Calu3 (cell line): ENCODE measurements around the gene GABRB1. TPM values are rescaled to one million over a fixed set of nuclear protein-coding genes. Genes with fewer than 3 reads are reported as not detected.

Experiments
- BruUV-seq: library from RNA; stranded (reverse); fragments of 400-500 nt; replicated peaks from 2 replicates; lab custom pipeline; 2021; lab: Mats Ljungman, UMichigan
- CTCF ChIA-PET: fragments of 300-600 bp; sonication (Branson Sonifier 250); formaldehyde crosslinking; loops from one replicate; lab custom pipeline; 2022; ENCODE audit warnings: antibody characterized with exemption; lab: Charles Lee
- DNase-seq: peaks from one replicate; pipeline ENCODE4 v3.0.0; 2022
- H3K27ac Mint-ChIP-seq: one replicate; pipeline ENCODE4 v1.8.0; 2022; ENCODE audit warnings: mixed read lengths; ENCODE audit not compliant: unreplicated experiment
- H3K27me3 Mint-ChIP-seq: one replicate; pipeline ENCODE4 v1.8.0; 2022; ENCODE audit warnings: mixed read lengths; ENCODE audit not compliant: unreplicated experiment
- H3K36me3 Mint-ChIP-seq: one replicate; pipeline ENCODE4 v1.8.0; 2022; ENCODE audit warnings: mild to moderate bottlenecking, moderate library complexity, mixed read lengths; ENCODE audit not compliant: insufficient read depth, unreplicated experiment
- H3K4me1 Mint-ChIP-seq: one replicate; pipeline ENCODE4 v1.8.0; 2022; ENCODE audit warnings: mild to moderate bottlenecking, low read depth, mixed read lengths; ENCODE audit not compliant: unreplicated experiment
- H3K4me3 Mint-ChIP-seq: one replicate; pipeline ENCODE4 v1.8.0; 2022; ENCODE audit warnings: mild to moderate bottlenecking, low read depth, moderate library complexity, mixed read lengths; ENCODE audit not compliant: unreplicated experiment
- H3K9me3 Mint-ChIP-seq: one replicate; pipeline ENCODE4 v1.8.0; 2022; ENCODE audit warnings: low read depth, mixed read lengths; ENCODE audit not compliant: unreplicated experiment
- intact Hi-C: fragments of 100-400 bp; cut with micrococcal nuclease; formaldehyde crosslinking; loops from one replicate; pipeline ENCODE4 v1.10.0; 2022; ENCODE audit not compliant: unreplicated experiment
- total RNA-seq: library from RNA; stranded (reverse); gene quantifications from 2 replicates; pipeline ENCODE4 v1.2.3, GENCODE V29; 2022
- TF ChIP-seq, protein P1 (sequence below): fragments of 200-600 bp; IDR thresholded peaks from one replicate; pipeline ENCODE4 v1.8.0; 2022; ENCODE audit warnings: antibody characterized with exemption; ENCODE audit not compliant: unreplicated experiment

The GABRB1 gene
- total RNA-seq, 1 experiment from 2014 or later, result not detected

DNA sequence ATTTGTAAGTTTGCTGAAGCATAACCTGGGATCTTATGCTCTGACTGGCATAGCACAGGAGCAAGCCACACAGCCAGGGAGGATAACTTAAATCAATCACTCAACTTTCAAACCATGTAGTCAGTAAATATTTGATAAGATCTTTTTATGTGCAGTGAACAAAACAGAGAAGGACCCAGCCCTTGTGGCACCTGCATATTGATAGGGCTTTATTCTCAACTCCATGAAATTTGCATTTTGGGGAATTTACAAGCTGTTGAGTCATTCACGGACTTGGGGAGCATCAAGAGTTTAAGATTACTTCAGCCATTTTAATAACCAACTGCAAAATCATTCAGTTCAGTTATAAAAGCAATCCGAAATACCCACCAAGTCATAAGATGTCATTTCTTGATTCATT lies 309.5 kb downstream of the GABRB1 start:
- intact Hi-C loops, result no loop called here
- H3K27ac Mint-ChIP-seq, result no peak overlapping the region
- H3K27me3 Mint-ChIP-seq, result peaks cover 25% of the 10 kb centered on the region
- CTCF ChIA-PET, result no interaction called here
- no TSS peak for BruUV-seq
- H3K4me3 Mint-ChIP-seq, result no peak overlapping the region
- H3K4me1 Mint-ChIP-seq, result no peaks in the 10 kb centered on the region
- DNase-seq, result no peak
- TF ChIP-seq, protein P1, sequence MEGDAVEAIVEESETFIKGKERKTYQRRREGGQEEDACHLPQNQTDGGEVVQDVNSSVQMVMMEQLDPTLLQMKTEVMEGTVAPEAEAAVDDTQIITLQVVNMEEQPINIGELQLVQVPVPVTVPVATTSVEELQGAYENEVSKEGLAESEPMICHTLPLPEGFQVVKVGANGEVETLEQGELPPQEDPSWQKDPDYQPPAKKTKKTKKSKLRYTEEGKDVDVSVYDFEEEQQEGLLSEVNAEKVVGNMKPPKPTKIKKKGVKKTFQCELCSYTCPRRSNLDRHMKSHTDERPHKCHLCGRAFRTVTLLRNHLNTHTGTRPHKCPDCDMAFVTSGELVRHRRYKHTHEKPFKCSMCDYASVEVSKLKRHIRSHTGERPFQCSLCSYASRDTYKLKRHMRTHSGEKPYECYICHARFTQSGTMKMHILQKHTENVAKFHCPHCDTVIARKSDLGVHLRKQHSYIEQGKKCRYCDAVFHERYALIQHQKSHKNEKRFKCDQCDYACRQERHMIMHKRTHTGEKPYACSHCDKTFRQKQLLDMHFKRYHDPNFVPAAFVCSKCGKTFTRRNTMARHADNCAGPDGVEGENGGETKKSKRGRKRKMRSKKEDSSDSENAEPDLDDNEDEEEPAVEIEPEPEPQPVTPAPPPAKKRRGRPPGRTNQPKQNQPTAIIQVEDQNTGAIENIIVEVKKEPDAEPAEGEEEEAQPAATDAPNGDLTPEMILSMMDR, result no peak
- no peaks in the 10 kb centered on the region for H3K36me3 Mint-ChIP-seq
- H3K9me3 Mint-ChIP-seq, result no peaks in the 10 kb centered on the region

GRCh38 chr4:47342796-47343195 lies 311.4 kb downstream of the GABRB1 start:
- intact Hi-C loops, result no loop called here
- DNase-seq, result no peak
- Mint-ChIP-seq H3K4me3 (no peak overlapping the region), H3K36me3 (no peaks in the 10 kb centered on the region), H3K4me1 (no peaks in the 10 kb centered on the region), H3K27me3 (peaks cover 8% of the 10 kb centered on the region), H3K9me3 (no peaks in the 10 kb centered on the region), H3K27ac (no peak overlapping the region)
- TF ChIP-seq, protein P1, result no peak
- no TSS peak for BruUV-seq
- CTCF ChIA-PET, result no interaction called here

DNA sequence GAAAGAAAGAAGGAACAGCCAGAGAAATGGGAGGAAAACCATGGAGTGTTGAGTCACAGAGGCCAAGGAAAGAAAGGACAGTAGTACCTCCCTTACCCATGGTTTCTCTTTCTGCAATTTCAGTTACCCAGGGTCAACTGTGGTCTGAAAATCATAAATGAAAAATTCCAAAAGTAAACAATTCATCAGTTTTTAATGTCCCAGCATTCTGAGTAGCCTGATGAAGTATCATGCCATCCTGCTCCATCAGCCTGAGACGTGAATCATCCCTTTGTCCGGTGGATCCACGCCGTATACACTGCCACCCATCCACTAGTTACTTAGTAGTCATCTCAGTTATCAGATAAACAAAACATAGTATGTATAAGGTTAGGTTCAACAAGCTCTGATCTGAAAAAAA lies 318.0 kb downstream of the GABRB1 start:
- CTCF ChIA-PET, result no interaction called here
- TF ChIP-seq, protein P1, result no peak
- intact Hi-C loops, result no loop called here
- H3K9me3 Mint-ChIP-seq, result no peaks in the 10 kb centered on the region
- no peak overlapping the region for H3K4me3 Mint-ChIP-seq
- no peaks in the 10 kb centered on the region for H3K36me3 Mint-ChIP-seq
- BruUV-seq, result no TSS peak
- H3K27ac Mint-ChIP-seq, result no peak overlapping the region
- H3K27me3 Mint-ChIP-seq, result no peaks in the 10 kb centered on the region
- H3K4me1 Mint-ChIP-seq, result no peaks in the 10 kb centered on the region
- no peak for DNase-seq

GRCh38 chr4:47355568-47355967 lies 324.2 kb downstream of the GABRB1 start:
- no peaks in the 10 kb centered on the region for H3K4me1 Mint-ChIP-seq
- no peak overlapping the region for H3K4me3 Mint-ChIP-seq
- no peak for DNase-seq
- H3K36me3 Mint-ChIP-seq, result no peaks in the 10 kb centered on the region
- intact Hi-C loops, result no loop called here
- no peaks in the 10 kb centered on the region for H3K9me3 Mint-ChIP-seq
- TF ChIP-seq, protein P1, result no peak
- BruUV-seq, result no TSS peak
- no peak overlapping the region for H3K27ac Mint-ChIP-seq
- CTCF ChIA-PET, result no interaction called here
- no peaks in the 10 kb centered on the region for H3K27me3 Mint-ChIP-seq
